HepG2 (cell line): ENCODE measurements around the gene FAM228B. TPM values are rescaled to one million over a fixed set of nuclear protein-coding genes. Genes with fewer than 3 reads are reported as not detected.

ENCODE experiments used
- ARNT2 ChIP-seq: sonication (generic); formaldehyde crosslinking; IDR thresholded peaks from 2 replicates; pipeline ENCODE4 v1.8.0; 2022; ENCODE audit warnings: mild to moderate bottlenecking, low read depth, missing genetic modification reagents, moderate library complexity
- CAMTA2 ChIP-seq: sonication (generic); formaldehyde crosslinking; IDR thresholded peaks from 2 replicates; pipeline ENCODE4 v1.4.0; 2020; ENCODE audit warnings: mild to moderate bottlenecking, missing genetic modification reagents, borderline replicate concordance
- CBX1 ChIP-seq: IDR thresholded peaks from one replicate; pipeline ENCODE4 v1.6.1; 2016; ENCODE audit warnings: antibody characterized with exemption, low read depth
- CENPT ChIP-seq: sonication (generic); formaldehyde crosslinking; IDR thresholded peaks from 2 replicates; pipeline ENCODE4 v1.8.0; 2022; ENCODE audit warnings: low read depth, mild to moderate bottlenecking, moderate library complexity, missing genetic modification reagents
- E2F5 ChIP-seq: sonication (generic); formaldehyde crosslinking; conservative IDR thresholded peaks from 2 replicates; pipeline ENCODE4 v1.4.0; 2020; ENCODE audit warnings: missing genetic modification reagents
- GTF2F1 ChIP-seq: fragments of 150-350 bp; IDR thresholded peaks from 2 replicates; pipeline ENCODE4 v1.6.1; 2014; ENCODE audit warnings: low read length
- HNRNPLL ChIP-seq: fragments of 200-400 bp; formaldehyde crosslinking; IDR thresholded peaks from 2 replicates; pipeline ENCODE4 v1.6.1; 2017; ENCODE audit warnings: mild to moderate bottlenecking, low read depth, low read length; ENCODE audit not compliant: poor library complexity, severe bottlenecking
- HOXA5 ChIP-seq: sonication (generic); formaldehyde crosslinking; IDR thresholded peaks from 2 replicates; pipeline ENCODE4 v1.4.0; 2020; ENCODE audit warnings: missing genetic modification reagents
- JARID2 ChIP-seq: sonication (generic); formaldehyde crosslinking; IDR thresholded peaks from 2 replicates; pipeline ENCODE4 v1.8.1; 2023; ENCODE audit warnings: missing genetic modification reagents, inconsistent platforms; ENCODE audit not compliant: insufficient replicate concordance
- KDM6A ChIP-seq: IDR thresholded peaks from 2 replicates; pipeline ENCODE4 v1.6.1; 2016; ENCODE audit warnings: low read depth
- MAFF ChIP-seq: IDR thresholded peaks from 2 replicates; pipeline ENCODE4 v1.6.1; 2011; ENCODE audit warnings: low read depth, low read length, improper control_type of control experiment
- MTA1 ChIP-seq: sonication (generic); formaldehyde crosslinking; IDR thresholded peaks from 2 replicates; pipeline ENCODE4 v1.4.0; 2020; ENCODE audit warnings: missing genetic modification reagents, mild to moderate bottlenecking, borderline replicate concordance
- MXD4 ChIP-seq: IDR thresholded peaks from 2 replicates; pipeline ENCODE4 v1.6.1; 2016; ENCODE audit warnings: mild to moderate bottlenecking, missing biosample characterization, missing genetic modification reagents
- MYNN ChIP-seq: sonication (generic); formaldehyde crosslinking; IDR thresholded peaks from 2 replicates; pipeline ENCODE4 v1.4.0; 2020; ENCODE audit warnings: mild to moderate bottlenecking, low read depth, missing genetic modification reagents
- NCOA2 ChIP-seq: sonication (generic); formaldehyde crosslinking; IDR thresholded peaks from 2 replicates; pipeline ENCODE4 v1.8.0; 2022; ENCODE audit warnings: inconsistent platforms
- NKX3-1 ChIP-seq: sonication (generic); formaldehyde crosslinking; IDR thresholded peaks from 2 replicates; pipeline ENCODE4 v1.5.0; 2020; ENCODE audit warnings: missing genetic modification reagents
- NR2F6 ChIP-seq, 2 experiments: IDR thresholded peaks; 2 replicates each; pipeline ENCODE4 v1.6.1; 2016; ENCODE audit warnings: antibody characterized with exemption in 1 of 2, mild to moderate bottlenecking in 1 of 2
- PATZ1 ChIP-seq: sonication (generic); formaldehyde crosslinking; IDR thresholded peaks from 2 replicates; pipeline ENCODE4 v1.4.0; 2020; ENCODE audit warnings: missing genetic modification reagents
- PLRG1 ChIP-seq: fragments of 450-650 bp; conservative IDR thresholded peaks from 2 replicates; pipeline ENCODE4 v1.6.1; 2016
- POLR2G ChIP-seq: fragments of 200-400 bp; formaldehyde crosslinking; IDR thresholded peaks from 2 replicates; pipeline ENCODE4 v1.6.1; 2018; ENCODE audit warnings: mild to moderate bottlenecking, low read depth, low read length, moderate library complexity
- RBFOX2 ChIP-seq: fragments of 200-400 bp; formaldehyde crosslinking; IDR thresholded peaks from 2 replicates; pipeline ENCODE4 v1.6.1; 2017; ENCODE audit warnings: low read depth, mild to moderate bottlenecking, low read length
- RORA ChIP-seq: sonication (generic); formaldehyde crosslinking; IDR thresholded peaks from 2 replicates; pipeline ENCODE4 v1.5.0; 2020; ENCODE audit warnings: mild to moderate bottlenecking, missing genetic modification reagents, moderate library complexity
- ZNF180 ChIP-seq: sonication (generic); formaldehyde crosslinking; IDR thresholded peaks from 2 replicates; pipeline ENCODE4 v1.4.0; 2020; ENCODE audit warnings: low read depth, missing genetic modification reagents, borderline replicate concordance
- ZNF329 ChIP-seq: sonication (generic); formaldehyde crosslinking; IDR thresholded peaks from 2 replicates; pipeline ENCODE4 v1.9.0; 2021; ENCODE audit warnings: low read depth, mild to moderate bottlenecking, missing genetic modification reagents
- ZNF451 ChIP-seq: sonication (generic); formaldehyde crosslinking; IDR thresholded peaks from 2 replicates; pipeline ENCODE4 v1.5.0; 2020; ENCODE audit warnings: mild to moderate bottlenecking, missing genetic modification reagents
- ZZZ3 ChIP-seq: sonication (generic); formaldehyde crosslinking; IDR thresholded peaks from 2 replicates; pipeline ENCODE4 v1.4.0; 2020; ENCODE audit warnings: missing genetic modification reagents, mild to moderate bottlenecking, borderline replicate concordance
- polyA plus RNA-seq, 8 experiments: library from polyadenylated mRNA; depleted of rRNA in 3 of 8; stranded (reverse) in 7 of 8; unstranded in 1 of 8; fragments of >200 nt; fragmentation: Illumina TruSeq in 4 of 8; extraction: Trizol in 4 of 8; gene quantifications; 2 replicates each; pipeline versions ENCODE4 v1.2.1 to v1.2.3, GENCODE V29; 2011 to 2016; ENCODE audit warnings: low read depth in 4 of 8, missing spikeins in 1 of 8, mixed read lengths in 1 of 8; ENCODE audit not compliant: insufficient read depth in 1 of 8
- total RNA-seq, 5 experiments: library from RNA; depleted of rRNA; stranded (reverse); fragments of >200 nt; fragmentation: Illumina TruSeq; extraction: Trizol; gene quantifications; 2 replicates each; pipeline ENCODE4 v1.2.3, GENCODE V29; 2016; ENCODE audit warnings: low read depth in 1 of 5

FAM228B gene
- total and polyA plus RNA-seq, 2 of the 13 experiments (the other 11 are each of a cell fraction or from before 2014, with no cell fraction given), result 0.79 to 1.1 TPM

- TF ChIP-seq RBFOX2 (peak; percentile 95), ZNF180 (CRISPR knock-in tag) (no peak; the same call in none of the 2 replicates), CBX1 (peak; percentile 61), POLR2G (peak; percentile 88), RORA (CRISPR knock-in tag) (no peak), CAMTA2 (CRISPR knock-in tag) (peak; percentile 19; the same call in 1 of the 2 replicates), MTA1 (peak; percentile 91), ARNT2 (CRISPR knock-in tag) (peak; percentile 88), CENPT (CRISPR knock-in tag) (peak; percentile 90), JARID2 (CRISPR knock-in tag) (no peak), MAFF (no peak), KDM6A (no peak), ZNF451 (CRISPR knock-in tag) (peak; percentile 96), ZNF329 (peak; percentile 29; the same call in 1 of the 2 replicates), PATZ1 (peak; percentile 26; the same call in 1 of the 2 replicates), NR2F6 (IDR thresholded peaks at IDR 0.05) (no peak), NR2F6 (CRISPR knock-in tag; IDR thresholded peaks at IDR 0.05) (peak; percentile 25; the same call in 1 of the 2 replicates), PLRG1 (no peak), MXD4 (peak; percentile 75; the same call in 1 of the 2 replicates), HNRNPLL (peak; percentile 89), HOXA5 (CRISPR knock-in tag) (0 out of 2 replicates have a peak, but pooled peaks have one; percentile 65), GTF2F1 (no peak), NCOA2 (CRISPR knock-in tag) (no peak; the same call in 1 of the 2 replicates), MYNN (CRISPR knock-in tag) (peak; percentile 79; the same call in 1 of the 2 replicates), NKX3-1 (CRISPR knock-in tag) (peak; percentile 71; the same call in 1 of the 2 replicates), E2F5 (CRISPR knock-in tag) (peak; percentile 30; the same call in 1 of the 2 replicates), ZZZ3 (CRISPR knock-in tag) (peak; percentile 50)
Observed at GRCh38 chr2:24123195-24123921, at the start of gene FAM228B, which contains the start of gene PFN4 (continued).
